NCI-H524 treated with DMSO at 0.1 percent for 48 hours (cell line): ENCODE data around the gene EPHB4.

Experiments used
- DNase-seq: peaks from one replicate; lab custom pipeline; 2025; lab: John Stamatoyannopoulos, UW

EPHB4 gene

DNA sequence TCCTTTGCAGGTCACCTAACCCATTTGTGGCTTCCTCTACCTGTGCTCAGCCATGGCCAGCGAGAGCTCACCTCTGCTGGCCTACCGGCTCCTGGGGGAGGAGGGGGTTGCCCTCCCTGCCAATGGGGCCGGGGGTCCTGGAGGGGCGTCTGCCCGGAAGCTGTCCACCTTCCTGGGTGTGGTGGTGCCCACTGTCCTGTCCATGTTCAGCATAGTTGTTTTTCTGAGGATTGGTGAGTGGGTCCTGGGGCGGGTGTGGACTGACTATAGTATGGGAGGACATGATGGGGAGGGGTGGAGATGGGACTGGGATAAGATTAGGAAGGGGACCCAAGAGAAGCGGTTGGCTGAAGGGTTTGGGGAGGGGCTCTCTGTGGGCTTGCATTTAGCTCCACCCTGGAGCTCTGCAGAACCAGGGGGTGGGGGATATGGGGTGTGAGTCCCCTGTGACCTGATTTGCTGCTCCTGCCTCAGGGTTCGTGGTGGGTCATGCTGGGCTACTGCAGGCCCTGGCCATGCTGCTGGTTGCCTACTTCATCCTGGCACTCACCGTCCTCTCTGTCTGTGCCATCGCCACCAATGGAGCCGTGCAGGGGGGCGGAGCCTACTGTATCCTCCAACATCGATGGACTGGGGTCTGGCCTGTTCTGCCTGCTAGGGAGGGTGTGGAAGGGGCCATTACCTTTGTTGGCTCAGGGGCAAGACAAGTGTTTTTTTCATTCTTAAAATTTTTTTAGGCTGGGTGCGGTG is 27.0 kb upstream of the EPHB4 start:
- no peak for DNase-seq

GRCh38 chr7:100852048-100852872 is 24.9 kb upstream of the EPHB4 start, which contains the start of gene SLC12A9:
SLC12A9 (plus strand) TSS chr7:100852713; CDS start chr7:100854198, 1,485 bp downstream.
- DNase-seq = peak; percentile 20

- no peak for DNase-seq
Observed at GRCh38 chr7:100847360-100847759, 20.0 kb upstream of the EPHB4 start.

DNA sequence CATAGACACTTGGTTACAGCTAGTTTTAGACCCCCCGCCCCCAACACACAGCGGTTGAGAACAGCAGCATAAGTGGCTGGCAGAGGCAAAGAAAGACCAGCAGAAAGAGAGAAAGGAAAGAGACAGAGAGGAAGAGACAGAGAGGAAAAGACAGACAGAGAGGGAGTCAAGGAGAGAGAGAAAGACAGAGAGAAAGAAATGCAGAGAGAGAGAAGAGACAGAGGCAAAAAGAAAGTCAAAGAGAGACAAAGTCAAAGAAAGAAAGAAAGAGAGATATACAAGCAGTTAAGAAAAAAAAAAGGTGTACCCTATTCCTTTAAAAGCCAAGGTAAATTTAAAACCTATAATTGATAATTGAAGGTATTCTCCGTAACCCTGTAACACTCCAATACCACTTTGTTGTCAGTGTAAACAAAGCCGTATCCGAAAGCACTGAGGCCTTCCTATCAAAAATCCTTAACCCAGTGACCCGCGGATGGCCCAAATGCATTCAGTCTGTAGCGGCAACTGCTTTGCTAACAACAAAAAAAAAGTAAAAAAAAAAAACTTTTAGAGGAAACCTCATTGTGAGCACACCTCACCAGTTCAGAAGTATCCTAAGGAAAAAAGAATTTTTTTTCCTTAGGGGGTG is 13.3 kb upstream of the EPHB4 start:
- DNase-seq = no peak

- DNase-seq = no peak
Observed at GRCh38 chr7:100839361-100839760, 12.0 kb upstream of the EPHB4 start.

GRCh38 chr7:100837099-100837836 is 9.9 kb upstream of the EPHB4 start:
- DNase-seq = peak; percentile 41

DNA sequence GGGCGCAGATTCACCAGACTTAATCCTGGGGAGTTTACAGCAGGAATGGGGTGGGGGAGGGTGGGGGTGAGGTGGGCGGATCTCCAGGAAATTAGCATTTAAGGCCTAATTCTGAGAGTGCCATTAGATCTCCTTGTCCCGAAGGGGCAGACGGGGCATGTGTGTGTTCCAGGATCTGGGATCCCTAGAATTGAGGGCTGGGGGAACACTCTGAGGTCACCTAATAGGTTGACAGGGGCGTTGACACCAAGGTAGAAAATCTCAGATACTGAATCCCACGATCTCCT is 9.4 kb upstream of the EPHB4 start:
- DNase-seq = no peak

GRCh38 chr7:100835903-100836811 is 8.8 kb upstream of the EPHB4 start:
- DNase-seq = no peak

DNA sequence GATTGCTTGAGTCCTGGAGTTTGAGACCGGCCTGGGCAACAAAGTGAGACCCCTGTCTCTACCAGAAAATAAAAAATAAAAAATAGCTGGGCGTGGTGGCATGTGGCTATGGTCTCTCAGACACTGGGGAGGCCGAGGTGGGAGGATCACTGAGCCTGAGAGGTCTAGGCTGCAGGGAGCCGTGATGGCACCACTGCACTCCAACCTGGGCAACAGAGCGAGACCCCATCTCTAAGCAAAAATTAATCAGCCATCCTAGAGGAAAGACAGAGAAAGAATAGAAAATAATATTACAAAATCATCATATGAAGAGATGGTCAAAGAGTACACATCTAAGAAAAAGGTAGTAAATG is 4.9 kb upstream of the EPHB4 start:
- no peak for DNase-seq

DNA sequence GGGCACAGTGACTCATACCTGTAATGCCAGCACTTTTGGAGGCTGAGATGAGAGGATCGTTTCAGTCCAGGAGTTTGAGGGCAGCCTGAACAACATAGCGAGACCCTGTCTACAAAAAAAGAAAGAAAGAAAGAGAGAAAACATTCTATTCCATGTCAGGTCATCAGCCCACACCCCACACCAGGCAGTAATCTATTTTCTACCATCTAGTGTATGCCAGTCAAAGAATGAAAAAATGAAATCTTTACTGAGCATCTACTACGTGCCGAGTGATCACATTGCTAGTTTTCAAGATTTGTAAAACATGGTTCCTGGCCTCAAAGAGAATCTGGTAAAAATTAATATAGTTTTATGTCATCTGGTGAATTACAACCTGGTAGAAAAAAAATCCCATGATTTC is 3.1 kb upstream of the EPHB4 start:
- no peak for DNase-seq

- DNase-seq = no peak
Observed at GRCh38 chr7:100829150-100829716, 1.9 kb upstream of the EPHB4 start.

- no peak for DNase-seq
Observed at GRCh38 chr7:100826514-100827329, 601 bp downstream of the EPHB4 start.

GRCh38 chr7:100825751-100826513 is 1.4 kb downstream of the EPHB4 start:
- DNase-seq = no peak

GRCh38 chr7:100825215-100825671 is 2.1 kb downstream of the EPHB4 start:
- DNase-seq = no peak

- DNase-seq = no peak
Observed at GRCh38 chr7:100824499-100825214, 2.7 kb downstream of the EPHB4 start.

- DNase-seq = no peak
Observed at GRCh38 chr7:100823534-100823933, 3.8 kb downstream of the EPHB4 start.

- no peak for DNase-seq
Observed at GRCh38 chr7:100823140-100823525, 4.2 kb downstream of the EPHB4 start.
